ENCODE data around the gene PARP1.
"Not testable (repeated sequence)": the region's sequence is repeated elsewhere in the genome, so short reads cannot be mapped to it uniquely, and the experiment has no call there.

DNA sequence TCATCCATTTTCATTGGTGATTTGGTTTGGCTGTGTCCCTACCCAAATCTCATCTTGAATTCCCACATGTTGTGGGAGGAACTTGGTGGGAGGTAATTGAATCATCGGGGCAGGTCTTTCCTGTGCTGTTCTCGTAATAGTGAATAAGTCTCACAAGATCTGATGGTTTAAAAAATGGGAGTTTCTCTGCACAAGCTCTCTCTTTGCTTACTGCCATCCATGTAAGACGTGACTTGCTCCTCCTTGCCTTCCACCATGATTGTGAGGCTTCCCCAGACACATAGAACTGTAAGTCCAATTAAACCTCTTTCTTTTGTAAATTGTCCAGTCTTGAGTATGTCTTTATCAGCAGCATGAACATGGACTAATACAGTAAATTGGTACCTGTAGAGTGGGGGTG lies 67.8 kb downstream of the PARP1 start:
- TF ChIP-seq POLR2A, TAF1, POLR2AphosphoS5 (IDR thresholded peaks at IDR 0.05; ENCODE audit: low read depth, low read length): not testable (repeated sequence)

Measured in GM12891 (cell line).